GM19397 (cell line): ENCODE results near the gene KLHL30.

ENCODE experiments used
- ATAC-seq: cut with Tn5 transposase; IDR thresholded peaks from one replicate; pipeline ENCODE4 v1.9.1; 2021; ENCODE audit warnings: mild to moderate bottlenecking, moderate library complexity; ENCODE audit not compliant: unreplicated experiment

KLHL30 gene

GRCh38 chr2:238143239-238143951 lies 4.9 kb downstream of the KLHL30 start:
- no peak for ATAC-seq

GRCh38 chr2:238144262-238144661 lies 5.8 kb downstream of the KLHL30 start:
- no peak for ATAC-seq

DNA sequence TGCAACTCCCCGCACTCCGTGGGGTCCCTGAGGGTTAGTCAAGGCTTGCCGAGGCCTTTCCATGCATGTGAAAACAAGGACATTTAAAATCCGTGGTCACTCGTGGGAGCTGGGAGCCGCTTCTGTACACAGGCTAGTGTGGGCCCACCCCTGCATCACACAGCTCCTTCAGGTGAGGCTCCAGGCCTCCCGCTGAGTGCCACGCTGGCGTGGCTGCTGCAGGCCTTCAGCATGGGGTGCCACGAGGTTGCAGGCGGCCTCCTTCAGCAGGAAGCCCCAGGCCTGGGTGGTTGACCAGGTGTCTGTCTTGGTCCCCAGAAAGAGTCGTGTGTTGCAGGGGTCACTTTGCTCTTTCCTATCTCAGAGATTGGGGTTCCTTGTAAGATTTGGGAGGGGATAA lies 6.6 kb downstream of the KLHL30 start:
- ATAC-seq: no peak

GRCh38 chr2:238145851-238146250 lies 7.4 kb downstream of the KLHL30 start:
- ATAC-seq: no peak

GRCh38 chr2:238146884-238147544 lies 8.5 kb downstream of the KLHL30 start:
- ATAC-seq: no peak

DNA sequence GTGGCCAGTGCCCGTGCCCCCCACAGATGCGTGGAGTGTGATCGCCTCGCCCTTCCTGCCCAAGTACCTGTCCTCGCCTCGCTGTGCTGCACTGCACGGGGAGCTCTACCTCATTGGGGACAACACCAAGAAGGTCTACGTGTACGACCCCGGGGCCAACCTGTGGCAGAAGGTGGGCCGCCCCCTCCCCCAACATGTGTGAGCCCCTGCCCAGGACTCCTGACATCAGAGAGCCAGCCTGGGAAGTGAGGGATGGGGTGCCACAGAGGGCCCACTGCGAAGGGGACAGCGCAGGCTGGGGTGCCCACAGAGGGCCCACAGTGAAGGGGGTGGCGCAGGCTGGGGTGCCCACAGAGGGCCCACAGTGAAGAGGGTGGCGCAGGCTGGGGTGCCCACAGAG lies 10.5 kb downstream of the KLHL30 start:
- no peak for ATAC-seq

DNA sequence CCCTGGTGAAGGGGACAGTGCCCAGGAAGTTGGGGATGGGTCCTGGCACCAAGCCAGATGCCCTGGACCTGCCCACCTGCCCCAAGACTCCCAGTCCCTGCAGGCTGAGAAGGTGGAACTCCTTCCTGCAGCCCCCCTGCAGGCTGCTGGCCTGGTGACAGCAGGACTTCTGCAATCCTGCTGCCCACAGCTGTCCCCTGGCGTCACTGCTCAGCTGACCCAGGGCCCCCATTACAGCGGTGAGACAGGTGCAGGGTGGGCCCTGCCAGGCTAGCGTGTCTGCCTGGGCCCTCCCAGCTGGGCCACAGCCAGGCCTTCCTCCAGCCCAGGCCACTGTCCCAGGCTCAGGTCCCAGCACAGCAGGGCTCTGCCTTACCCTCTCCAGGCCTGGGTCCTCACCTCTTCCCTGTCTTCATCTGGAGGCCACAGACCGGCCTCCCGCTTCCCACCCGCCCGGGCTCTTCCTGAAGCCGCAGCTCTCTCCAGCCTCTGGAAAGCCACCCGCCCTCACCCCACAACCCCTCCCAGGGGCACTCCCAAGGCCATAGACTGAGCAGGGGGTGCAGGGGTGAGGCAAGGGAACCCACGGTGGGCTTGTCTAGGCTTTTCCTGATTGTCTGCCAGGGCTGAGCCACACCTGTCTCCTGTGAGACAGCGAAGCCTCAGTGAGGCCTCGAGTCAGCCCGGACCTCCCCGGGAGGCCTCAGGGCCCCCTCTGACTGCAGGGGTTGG lies 11.5 kb downstream of the KLHL30 start:
- no peak for ATAC-seq

GRCh38 chr2:238150686-238151085 lies 12.2 kb downstream of the KLHL30 start:
- no peak for ATAC-seq

GRCh38 chr2:238151205-238151604 lies 12.7 kb downstream of the KLHL30 start:
- ATAC-seq: no peak

DNA sequence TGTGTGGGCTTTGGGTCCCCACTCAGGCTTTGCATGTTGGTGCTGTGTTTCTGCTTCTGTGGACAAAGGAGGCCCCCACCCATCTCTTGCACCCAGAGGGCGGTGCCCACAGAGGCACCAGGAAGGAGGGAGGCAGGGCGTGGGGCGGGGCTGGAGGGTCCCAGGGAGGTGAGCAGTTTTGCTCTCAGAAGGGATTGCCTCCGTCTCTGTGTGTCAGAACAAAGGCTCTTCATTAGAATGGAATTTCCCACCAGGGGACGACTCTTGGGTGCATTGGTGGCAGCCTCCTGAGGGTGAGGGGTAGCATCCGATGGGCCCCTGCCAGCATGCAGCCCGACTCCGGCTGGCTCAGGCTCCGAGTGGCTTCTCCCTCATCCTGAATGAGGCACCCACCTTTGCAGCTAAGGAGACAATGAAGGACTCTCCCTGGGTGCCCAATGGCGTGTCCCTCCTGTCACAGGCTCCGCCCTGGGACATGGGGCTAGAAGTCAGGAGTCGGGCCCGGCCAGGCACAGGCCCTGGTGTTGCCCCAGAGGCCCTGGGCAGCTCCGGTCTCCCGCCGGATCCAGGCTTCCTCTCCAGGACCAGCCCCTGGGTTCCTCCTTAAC lies 13.3 kb downstream of the KLHL30 start:
- no peak for ATAC-seq

DNA sequence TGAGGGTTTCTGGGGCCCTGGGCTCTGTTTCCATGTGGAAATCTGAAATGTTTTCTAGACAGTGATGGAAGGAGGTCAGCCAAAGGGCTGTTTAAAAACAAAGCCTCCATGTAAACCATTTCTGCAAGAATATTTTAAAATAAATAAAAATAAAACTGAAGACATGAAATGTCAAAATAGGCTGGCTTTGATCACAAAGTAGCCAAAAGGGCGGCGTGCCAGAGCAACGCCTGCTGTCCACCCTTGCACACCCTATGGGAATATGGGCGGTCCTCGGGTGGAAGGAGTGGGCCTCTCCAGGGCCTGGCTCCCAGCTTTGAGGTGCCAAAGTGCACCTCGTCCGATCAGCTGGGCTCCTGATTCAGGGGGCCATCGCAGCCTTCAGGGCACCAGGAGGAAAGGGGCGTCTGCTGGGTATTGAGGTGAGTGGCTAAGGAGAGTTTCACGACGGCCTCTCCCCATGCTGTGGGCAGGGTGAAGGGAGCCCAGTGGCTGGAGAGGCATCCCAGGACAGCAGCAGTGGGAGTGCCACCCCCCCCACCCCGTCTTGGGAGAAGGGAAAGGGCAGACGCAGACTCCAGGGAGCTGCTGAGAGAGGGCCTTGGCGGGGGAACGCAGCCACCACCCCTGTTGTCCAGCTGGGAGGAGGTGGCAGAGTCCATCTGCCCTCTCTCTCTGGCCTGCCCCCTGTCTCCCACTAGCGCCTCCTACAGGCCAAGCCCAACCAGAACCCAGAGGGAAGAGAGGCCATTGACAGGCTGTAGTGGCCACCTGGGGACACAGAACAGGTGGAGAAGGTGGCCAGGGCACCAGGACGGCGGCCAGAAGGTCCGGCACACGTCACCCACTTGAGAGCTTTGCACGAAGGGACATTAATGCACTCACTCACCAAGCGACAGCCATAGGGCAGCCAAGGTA lies 14.6 kb downstream of the KLHL30 start:
- ATAC-seq: no peak

DNA sequence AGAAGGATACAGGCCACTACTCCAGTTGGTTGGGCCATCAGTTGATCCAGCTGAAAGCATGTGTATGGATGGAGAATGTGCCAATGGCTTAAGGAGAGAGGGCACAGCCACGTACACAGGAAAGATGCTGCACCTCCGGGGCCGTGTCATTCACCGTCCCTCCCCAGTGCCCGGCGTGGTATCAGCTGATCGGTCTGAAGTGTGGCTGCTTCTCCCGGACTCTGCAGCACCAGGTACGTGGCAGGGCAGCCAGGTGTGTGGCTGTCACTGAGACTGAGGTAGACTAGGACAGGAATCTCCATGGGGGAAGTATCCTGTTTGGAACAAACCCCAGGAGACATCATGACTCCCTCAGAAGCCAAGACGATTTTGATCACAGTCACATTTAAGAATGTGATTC lies 16.1 kb downstream of the KLHL30 start:
- ATAC-seq: no peak

GRCh38 chr2:238155051-238155760 lies 16.7 kb downstream of the KLHL30 start:
- ATAC-seq: no peak

- ATAC-seq: no peak
Measured at GRCh38 chr2:238155761-238156694, 17.6 kb downstream of the KLHL30 start.

DNA sequence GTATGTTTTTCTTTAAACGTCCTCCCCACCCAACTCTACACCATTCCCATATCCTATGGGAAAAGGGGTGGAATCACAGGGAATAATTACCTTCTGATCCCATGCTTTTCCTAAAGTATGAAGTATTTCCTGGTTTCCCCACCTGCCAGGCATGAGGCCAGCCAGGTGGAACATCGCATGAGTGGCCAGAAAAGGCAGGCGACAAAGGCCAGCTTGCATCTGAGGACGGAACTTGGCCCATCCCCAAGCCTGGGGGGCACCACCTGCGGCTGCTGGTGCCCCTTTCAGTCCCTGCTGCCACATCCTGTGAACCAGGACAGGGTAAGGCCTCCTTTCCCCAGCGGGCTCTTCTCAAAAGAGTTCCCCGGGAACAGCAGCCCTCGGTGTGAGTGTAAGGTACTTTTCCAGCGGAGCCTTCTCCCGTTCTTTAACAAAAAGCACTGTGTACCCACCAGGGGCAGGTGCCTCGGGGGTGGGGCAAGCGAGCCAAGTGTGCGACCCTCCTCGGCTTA lies 19.1 kb downstream of the KLHL30 start:
- no peak for ATAC-seq

DNA sequence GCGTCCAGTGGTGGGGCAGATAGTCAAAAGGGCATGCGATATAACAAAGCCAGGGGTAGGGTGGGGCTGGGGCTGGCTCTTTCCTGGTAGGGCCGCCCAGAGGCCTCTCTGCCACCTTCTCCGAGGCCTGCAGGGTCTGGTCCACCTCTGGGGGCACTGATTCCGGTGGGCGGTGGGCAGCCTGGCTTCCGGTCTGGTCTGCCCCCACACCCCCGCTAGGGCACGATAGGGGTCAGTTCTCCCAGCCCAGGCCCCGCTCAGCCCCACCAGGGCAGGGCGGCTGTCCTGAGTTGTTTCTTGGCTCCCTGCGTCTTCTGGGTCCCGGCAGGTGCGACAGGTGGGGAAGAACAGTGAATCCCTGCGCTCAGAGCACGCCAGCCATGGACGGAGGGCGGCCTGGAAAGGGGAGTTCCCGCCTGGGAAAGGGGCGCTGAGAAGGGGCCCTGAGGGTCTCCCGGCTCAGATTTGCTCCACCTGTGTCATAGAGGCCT lies 19.6 kb downstream of the KLHL30 start:
- no peak for ATAC-seq

DNA sequence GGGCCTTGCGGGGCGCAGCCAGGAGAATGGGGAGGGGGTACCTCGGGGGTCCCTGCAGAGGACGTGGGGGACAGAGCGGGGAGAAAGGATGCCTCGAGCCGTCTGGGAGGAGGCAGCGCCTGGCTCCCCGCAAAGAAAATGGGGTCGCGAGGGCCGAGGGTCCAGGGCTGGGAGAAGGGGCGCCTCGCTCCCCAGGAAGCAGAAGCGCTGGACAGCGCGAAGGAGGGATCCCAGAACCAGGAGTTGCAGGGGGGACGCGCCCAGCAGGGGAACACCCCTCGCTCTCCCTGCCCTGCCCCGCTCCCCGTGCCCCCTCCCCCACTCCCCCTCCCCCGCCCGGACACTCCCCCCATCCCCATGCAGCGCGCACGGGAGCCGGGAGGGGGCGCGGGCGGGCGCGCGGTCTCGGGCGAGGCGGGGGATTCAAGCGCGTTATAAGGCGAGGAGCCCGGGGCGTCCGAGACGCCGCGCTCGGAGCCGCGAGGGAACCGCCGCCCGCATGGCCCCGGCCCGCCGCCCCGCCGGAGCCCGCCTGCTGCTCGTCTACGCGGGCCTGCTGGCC lies 20.1 kb downstream of the KLHL30 start, which contains the start of gene ERFE:
Gene ERFE (plus strand): TSS at position 462 of the 562 bp plus-strand sequence. CDS start 38 bp downstream, at position 500.
- no peak for ATAC-seq

GRCh38 chr2:238159071-238159539 lies 20.6 kb downstream of the KLHL30 start:
- ATAC-seq: no peak
